Nephron (organoid): ENCODE data around the gene DTWD1.
A peak's percentile ranks its signal among the peaks of the same experiment; 100 is the strongest.
"Not testable (repeated sequence)": the region's sequence is repeated elsewhere in the genome, so short reads cannot be mapped to it uniquely, and the experiment has no call there.

Experiments
- H3K27ac Mint-ChIP-seq, 3 experiments: 2 replicates each; pipeline ENCODE4 v1.8.0; 2020; ENCODE audit warnings: mixed read lengths in 3 of 3, mild to moderate bottlenecking in 2 of 3, moderate library complexity in 1 of 3
- H3K27me3 Mint-ChIP-seq: 2 replicates; pipeline ENCODE4 v1.8.0; 2021; ENCODE audit warnings: low read depth, mild to moderate bottlenecking, moderate library complexity, mixed read lengths
- H3K36me3 Mint-ChIP-seq: 2 replicates; pipeline ENCODE4 v1.8.0; 2020; ENCODE audit warnings: low read depth, mixed read lengths
- H3K4me1 Mint-ChIP-seq: 2 replicates; pipeline ENCODE4 v1.8.0; 2020; ENCODE audit warnings: mixed read lengths
- H3K4me3 Mint-ChIP-seq, 3 experiments: 2 replicates each; pipeline ENCODE4 v1.8.0; 2020; ENCODE audit warnings: mild to moderate bottlenecking in 3 of 3, mixed read lengths in 3 of 3, moderate library complexity in 2 of 3
- H3K9me3 Mint-ChIP-seq: 2 replicates; pipeline ENCODE4 v1.8.0; 2020; ENCODE audit warnings: mixed read lengths
- TF ChIP-seq, protein P1 (sequence below), 3 experiments: fragments of 200-600 bp; sonication (generic); IDR thresholded peaks; one replicate each; pipeline ENCODE4 v1.5.0; 2021; ENCODE audit warnings: antibody characterized with exemption in 3 of 3; ENCODE audit not compliant: unreplicated experiment in 3 of 3

The DTWD1 gene

DNA sequence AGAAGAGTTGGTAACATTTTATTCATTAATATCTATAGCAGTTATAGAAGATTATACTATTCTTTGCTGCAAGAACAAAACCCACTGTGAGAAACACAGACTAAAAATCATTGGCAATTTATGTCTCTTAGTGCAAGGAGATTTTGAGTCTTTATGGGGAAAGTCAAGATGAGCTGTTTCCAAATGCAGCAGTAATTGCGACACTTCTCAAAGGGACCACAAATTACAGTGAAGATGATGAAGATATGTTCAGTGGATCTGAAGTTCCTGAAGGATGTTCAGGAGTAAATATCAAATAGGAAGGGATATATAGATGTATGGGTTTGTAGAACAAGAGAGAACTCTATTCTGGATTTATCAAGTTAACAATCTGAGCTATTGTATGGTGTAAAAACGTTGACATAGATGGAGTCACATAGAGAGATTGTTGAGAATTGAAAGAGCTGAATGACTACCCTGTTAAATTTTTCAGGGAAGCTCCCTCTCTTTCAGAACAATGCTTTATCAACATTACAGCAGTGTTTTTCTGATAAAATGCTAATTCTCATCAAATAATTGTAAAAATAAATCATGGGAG lies 71.8 kb downstream of the DTWD1 start:
- Mint-ChIP-seq H3K9me3 (no peaks in the 10 kb centered on the region), H3K36me3 (no peaks in the 10 kb centered on the region), H3K4me3 (no peak overlapping the region), H3K27ac (peak overlapping the region in 1 of 3 experiments; percentile 11), H3K27me3 (no peaks in the 10 kb centered on the region), H3K4me1 (peaks cover 18% of the 10 kb centered on the region)
- TF ChIP-seq, protein P1, sequence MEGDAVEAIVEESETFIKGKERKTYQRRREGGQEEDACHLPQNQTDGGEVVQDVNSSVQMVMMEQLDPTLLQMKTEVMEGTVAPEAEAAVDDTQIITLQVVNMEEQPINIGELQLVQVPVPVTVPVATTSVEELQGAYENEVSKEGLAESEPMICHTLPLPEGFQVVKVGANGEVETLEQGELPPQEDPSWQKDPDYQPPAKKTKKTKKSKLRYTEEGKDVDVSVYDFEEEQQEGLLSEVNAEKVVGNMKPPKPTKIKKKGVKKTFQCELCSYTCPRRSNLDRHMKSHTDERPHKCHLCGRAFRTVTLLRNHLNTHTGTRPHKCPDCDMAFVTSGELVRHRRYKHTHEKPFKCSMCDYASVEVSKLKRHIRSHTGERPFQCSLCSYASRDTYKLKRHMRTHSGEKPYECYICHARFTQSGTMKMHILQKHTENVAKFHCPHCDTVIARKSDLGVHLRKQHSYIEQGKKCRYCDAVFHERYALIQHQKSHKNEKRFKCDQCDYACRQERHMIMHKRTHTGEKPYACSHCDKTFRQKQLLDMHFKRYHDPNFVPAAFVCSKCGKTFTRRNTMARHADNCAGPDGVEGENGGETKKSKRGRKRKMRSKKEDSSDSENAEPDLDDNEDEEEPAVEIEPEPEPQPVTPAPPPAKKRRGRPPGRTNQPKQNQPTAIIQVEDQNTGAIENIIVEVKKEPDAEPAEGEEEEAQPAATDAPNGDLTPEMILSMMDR (IDR thresholded peaks at IDR 0.05; ENCODE audit: unreplicated experiment in 3 of 3) = no peak

DNA sequence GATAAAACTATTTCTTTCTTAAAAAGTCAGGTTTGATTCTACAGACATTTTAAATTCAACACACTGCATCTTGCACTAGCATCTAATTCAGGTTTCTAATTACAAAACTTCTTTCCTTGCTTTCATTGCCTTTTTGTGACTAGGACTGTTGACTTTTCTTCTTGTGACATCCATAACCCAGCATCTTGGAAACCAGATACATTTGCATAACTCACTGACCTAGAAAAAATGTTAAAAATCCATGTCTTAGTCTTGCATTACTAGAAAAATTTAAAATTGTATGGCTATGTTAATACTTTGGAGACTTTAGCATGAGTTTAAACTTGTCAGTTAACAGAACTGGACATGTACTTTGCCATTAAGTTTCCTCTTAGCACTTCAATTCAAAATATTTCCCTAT lies 72.7 kb downstream of the DTWD1 start:
- Mint-ChIP-seq H3K9me3 (no peaks in the 10 kb centered on the region), H3K4me1 (peaks cover 17% of the 10 kb centered on the region), H3K27ac (peak overlapping the region in 2 of 3 experiments; percentile 14 to 23), H3K4me3 (no peak overlapping the region), H3K36me3 (no peaks in the 10 kb centered on the region), H3K27me3 (no peaks in the 10 kb centered on the region)
- TF ChIP-seq, protein P1 (IDR thresholded peaks at IDR 0.05; ENCODE audit: unreplicated experiment in 3 of 3) = no peak

DNA sequence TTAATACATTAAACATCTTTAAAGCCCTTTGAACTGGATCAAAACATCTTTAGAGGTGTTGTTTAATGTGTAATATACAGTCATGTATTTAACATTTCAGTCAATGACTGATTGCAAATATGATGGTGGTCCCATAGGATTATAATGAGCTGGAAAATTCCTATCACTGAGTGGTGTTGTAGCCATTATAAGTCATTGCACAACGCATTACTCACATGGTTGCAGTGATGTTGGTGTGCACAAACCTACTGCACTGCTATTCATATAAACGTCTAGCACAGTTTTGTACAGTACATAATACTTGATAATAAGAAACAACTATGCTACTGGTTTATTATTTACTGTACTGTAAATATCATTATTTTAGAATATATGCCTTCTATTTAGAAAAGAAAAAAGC lies 75.6 kb downstream of the DTWD1 start:
- Mint-ChIP-seq H3K9me3 (no peaks in the 10 kb centered on the region), H3K4me3 (no peak overlapping the region), H3K27ac (no peak overlapping the region), H3K4me1 (peaks cover 12% of the 10 kb centered on the region), H3K27me3 (no peaks in the 10 kb centered on the region), H3K36me3 (no peaks in the 10 kb centered on the region)
- TF ChIP-seq, protein P1 (IDR thresholded peaks at IDR 0.05; ENCODE audit: unreplicated experiment in 3 of 3) = no peak

DNA sequence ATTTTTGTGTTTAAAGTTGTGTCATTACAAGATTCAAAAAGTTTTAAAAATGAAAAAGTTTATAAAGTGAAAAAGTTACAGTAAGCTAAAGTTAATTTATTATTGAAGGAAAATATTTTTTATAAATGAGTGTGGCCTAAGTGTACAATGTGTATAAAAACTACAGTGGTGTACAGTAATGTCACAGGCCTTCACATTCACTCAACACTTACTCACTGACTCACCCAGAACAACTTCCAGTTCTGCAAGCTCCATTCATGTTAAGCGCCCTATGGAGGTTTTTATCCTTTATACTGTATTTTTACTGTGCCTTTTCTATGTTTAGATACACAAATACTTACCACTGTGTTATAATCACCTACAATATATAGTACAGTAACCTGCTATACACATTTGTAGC lies 76.3 kb downstream of the DTWD1 start:
- Mint-ChIP-seq H3K4me1 (peaks cover 11% of the 10 kb centered on the region), H3K36me3 (no peaks in the 10 kb centered on the region), H3K27ac (no peak overlapping the region), H3K27me3 (no peaks in the 10 kb centered on the region), H3K4me3 (no peak overlapping the region), H3K9me3 (no peaks in the 10 kb centered on the region)
- TF ChIP-seq, protein P1 (IDR thresholded peaks at IDR 0.05; ENCODE audit: unreplicated experiment in 3 of 3) = no peak

DNA sequence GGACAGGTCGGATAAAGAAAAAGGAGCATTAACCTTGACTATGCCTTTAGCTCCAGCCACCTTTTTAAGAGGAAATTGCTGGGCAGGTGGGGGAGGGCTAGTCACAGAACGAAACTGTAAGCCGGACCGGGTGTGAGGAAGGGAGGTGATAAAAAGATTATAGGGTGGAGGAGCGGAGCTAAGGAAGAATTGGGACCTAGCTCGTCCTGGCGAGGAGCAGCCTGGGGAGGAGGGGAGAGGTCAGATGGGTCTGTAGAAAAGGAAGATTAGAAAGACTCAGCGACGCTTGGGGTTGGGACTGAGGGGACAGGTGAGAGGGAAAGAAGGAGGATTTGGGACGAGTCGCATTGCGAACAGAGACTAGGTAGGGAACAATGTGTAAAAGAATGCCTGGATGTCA lies 82.1 kb downstream of the DTWD1 start:
- not testable (repeated sequence) for H3K36me3 Mint-ChIP-seq, H3K4me1 Mint-ChIP-seq, H3K9me3 Mint-ChIP-seq, H3K27me3 Mint-ChIP-seq, H3K27ac Mint-ChIP-seq, H3K4me3 Mint-ChIP-seq
